GM18502 (cell line): ENCODE measurements around the gene MYO16.
"Not testable (repeated sequence)": the region's sequence is repeated elsewhere in the genome, so short reads cannot be mapped to it uniquely, and the experiment has no call there.

Experiments
- ATAC-seq: cut with Tn5 transposase; IDR thresholded peaks from one replicate; pipeline ENCODE4 v1.9.1; 2021; ENCODE audit warnings: mild to moderate bottlenecking; ENCODE audit not compliant: unreplicated experiment, poor library complexity

The MYO16 gene

GRCh38 chr13:108858676-108859075 lies 229.3 kb downstream of the MYO16 start:
- no peak for ATAC-seq

DNA sequence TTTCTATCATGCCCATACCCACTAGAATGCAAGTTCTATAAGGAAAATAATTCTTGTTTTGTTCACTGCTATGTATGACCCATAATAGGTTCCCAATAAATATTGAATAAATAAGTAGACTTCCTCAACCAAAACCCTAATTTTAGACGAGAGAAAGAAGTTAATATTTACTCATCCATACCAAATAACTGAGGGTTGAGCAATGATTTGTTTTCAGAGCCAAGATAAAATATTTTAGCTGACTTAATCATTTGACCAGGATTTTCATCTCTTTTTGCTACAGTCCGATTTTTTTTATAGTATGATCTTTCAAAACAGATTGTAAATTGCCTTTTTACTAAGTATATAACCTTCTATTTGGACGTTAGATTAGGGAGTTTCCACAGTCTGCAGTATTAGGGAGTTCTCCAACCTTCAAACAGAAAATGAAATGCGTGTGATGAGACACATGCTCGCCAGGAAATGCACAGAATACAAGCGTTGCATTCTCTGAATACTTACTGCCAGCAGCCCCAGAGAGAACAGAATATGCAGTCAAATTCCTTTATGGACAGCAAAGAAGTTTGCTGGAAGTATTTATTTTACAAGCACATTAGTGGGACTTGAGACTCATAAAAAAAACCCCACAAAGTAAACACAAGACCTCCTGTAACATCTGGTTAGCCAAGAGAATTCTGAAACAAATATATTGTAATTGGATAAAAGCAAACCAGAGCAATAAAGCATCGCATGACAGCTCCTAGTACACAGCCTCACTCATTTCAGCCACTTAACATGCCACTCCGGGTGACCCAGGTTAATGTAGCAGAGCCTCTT lies 230.0 kb downstream of the MYO16 start:
- no peak for ATAC-seq

DNA sequence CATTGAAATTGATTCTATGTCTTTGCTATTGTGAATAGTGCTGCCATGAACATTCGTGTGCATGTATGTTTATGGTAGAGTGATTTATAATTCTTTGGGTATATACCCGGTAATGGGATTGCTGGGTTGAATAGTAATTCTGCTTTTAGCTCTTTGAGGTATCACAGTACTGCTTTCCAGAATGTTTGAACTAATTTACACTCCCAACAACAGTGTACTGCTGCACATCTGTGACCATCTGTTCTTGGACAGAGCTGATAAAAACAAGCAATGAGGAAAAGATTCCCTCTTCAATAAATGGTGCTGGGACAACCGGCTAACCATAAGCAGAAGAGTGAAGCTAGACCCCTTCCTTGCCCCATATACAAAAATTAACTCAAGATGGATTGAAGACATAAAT lies 231.0 kb downstream of the MYO16 start:
- no peak for ATAC-seq

DNA sequence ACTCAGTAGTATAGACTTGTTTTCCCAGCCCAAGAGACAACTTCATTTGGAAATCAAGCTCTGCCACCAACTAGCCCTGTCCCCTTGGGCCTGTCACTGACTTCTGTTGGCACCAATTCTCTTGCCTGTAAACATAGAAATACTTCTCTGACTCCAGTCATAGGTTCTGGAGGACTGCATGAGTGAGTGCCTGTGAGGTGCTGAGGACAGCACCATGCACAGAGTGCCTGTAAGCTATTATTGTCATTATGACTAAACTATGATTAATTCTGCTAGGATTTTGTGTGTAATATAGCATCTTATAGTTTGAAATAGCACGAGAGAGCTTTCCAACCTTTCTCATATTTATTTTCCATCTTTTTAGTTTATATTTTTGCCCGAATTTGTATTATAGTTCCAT lies 247.9 kb downstream of the MYO16 start:
- no peak for ATAC-seq

DNA sequence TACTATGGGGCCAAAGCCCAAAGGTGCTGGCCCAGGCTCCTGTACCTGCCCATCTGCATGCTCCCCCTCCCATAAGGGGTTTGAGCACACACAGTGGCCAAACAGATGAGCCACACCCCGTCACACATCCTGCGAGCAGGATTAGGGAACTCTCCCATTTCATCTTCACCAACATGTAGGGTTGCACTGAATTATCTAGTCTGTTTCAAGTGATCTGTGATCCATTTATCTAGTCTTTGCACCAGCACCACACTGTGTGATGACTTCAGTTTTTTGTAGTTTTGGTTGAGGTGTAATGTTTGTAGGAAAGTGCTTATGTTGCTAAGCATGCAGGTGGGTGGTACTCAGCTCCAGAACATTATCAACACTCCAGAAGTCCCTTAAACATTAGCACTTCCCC lies 249.3 kb downstream of the MYO16 start:
- no peak for ATAC-seq

DNA sequence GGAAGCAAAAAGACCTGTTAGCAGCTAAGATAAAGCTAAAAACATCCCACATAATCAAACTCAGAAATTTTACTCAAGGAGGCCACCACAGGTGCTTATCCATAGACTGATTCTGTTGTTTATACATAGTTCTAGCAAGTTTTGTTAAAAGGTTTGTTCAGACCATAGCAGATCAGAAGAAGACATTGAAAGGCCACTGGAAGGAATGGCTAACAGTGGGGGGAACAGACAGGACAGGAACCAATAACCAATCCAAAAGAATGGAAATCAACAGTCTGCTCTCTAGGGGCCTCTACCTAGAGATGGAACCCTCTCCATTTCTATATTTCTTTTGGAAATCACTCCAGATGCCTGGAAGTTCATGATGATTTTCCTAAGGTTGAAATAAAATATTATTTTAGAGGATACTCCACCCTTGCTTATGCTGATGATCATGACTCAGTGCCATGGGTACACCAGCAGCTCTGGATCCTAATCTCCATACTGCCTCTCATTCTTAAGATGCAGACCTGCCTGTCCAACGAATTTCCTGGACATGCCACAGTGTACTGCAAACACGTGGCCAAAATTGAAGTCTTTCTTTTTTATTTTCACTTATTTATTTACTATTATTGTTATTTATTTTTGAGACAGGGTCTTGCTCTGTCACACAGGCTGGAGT lies 260.0 kb downstream of the MYO16 start:
- no peak for ATAC-seq

DNA sequence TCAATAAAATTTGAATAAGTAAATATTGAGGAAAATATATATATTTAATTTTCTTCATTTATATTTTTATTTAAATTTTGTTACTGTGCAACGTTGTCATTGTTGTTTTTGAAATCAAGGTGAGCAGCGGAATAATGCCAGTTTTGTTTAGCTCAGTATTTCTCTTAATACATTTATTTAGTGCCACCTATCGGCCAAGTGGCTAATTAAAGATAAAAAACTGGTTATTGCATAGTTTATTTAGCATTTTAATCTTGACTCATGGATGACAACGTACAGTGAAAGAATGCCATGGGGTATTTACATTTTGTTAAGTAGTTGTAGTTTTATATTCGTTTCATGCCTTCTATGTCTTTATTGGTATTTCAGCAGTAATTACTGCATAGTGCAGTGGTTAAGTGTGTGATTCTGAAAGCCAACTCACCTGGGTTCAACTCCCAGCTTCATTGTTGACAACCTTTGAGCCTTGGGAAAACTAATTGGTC lies 265.9 kb downstream of the MYO16 start:
- ATAC-seq = peak; percentile 48

DNA sequence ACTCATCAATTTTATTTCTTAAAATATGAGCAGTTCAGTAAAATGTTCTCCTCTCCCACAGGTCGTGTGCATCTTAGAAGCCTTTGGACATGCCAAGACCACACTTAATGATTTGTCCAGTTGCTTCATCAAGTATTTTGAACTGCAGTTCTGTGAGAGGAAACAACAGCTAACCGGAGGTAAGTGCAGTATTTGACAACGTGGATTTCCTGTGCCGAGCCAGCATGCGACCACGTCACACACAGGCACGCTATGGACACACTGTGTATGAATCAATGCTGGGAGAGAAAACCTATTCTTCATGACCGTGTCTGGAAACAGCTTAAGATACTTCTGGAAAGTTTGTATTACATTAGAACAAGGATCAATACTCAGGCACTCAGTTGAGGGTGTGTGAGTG lies 268.5 kb downstream of the MYO16 start:
- ATAC-seq = no peak

- no peak for ATAC-seq
These were observed 273.2 kb downstream of the MYO16 start for GRCh38 chr13:108902405-108903155.

DNA sequence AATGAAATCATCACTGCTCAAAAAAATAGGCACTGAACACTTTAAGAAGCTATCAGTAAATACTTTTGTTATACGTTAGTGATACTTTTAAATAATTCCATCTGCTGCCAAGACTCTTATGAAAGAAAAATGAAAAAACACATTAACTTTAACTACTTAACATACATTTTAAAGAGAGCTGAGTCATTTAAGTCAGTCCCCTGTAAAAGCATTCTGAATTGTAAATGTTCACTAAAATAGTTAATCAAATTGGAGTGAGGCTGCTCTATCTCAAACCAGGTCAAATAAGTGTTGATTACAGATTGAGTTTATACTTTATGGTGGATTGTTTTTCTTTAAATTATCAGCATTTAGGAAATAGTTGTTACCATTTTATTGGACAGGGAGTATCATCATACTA lies 274.2 kb downstream of the MYO16 start:
- ATAC-seq = no peak

GRCh38 chr13:108911807-108912206 lies 282.4 kb downstream of the MYO16 start:
- ATAC-seq = no peak

GRCh38 chr13:108913731-108914130 lies 284.3 kb downstream of the MYO16 start:
- ATAC-seq = not testable (repeated sequence)

DNA sequence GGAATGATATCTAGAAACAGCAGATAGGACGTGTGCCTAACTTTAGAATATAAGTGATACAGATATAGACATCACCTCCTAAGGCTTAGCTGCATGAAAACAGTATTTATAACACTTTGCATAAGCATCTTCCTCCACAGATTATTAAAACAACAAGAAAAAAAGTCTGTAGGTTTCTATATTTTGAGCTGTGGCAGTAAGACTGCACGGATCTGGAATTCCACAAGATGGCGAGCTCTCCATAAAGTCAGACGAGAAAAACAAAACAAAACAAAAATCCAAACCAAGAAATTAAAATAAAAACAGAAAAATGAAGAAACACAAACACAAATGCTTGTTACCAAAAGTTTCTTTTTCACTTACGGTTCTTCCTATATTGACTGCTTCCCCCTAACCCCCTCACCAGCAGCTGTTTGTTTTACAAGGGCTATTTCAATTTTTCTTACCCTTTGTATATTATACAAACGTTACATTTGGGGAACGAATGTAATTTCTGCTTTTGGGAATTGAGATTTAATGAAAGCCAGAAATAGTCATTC lies 285.8 kb downstream of the MYO16 start:
- ATAC-seq = peak; percentile 35

DNA sequence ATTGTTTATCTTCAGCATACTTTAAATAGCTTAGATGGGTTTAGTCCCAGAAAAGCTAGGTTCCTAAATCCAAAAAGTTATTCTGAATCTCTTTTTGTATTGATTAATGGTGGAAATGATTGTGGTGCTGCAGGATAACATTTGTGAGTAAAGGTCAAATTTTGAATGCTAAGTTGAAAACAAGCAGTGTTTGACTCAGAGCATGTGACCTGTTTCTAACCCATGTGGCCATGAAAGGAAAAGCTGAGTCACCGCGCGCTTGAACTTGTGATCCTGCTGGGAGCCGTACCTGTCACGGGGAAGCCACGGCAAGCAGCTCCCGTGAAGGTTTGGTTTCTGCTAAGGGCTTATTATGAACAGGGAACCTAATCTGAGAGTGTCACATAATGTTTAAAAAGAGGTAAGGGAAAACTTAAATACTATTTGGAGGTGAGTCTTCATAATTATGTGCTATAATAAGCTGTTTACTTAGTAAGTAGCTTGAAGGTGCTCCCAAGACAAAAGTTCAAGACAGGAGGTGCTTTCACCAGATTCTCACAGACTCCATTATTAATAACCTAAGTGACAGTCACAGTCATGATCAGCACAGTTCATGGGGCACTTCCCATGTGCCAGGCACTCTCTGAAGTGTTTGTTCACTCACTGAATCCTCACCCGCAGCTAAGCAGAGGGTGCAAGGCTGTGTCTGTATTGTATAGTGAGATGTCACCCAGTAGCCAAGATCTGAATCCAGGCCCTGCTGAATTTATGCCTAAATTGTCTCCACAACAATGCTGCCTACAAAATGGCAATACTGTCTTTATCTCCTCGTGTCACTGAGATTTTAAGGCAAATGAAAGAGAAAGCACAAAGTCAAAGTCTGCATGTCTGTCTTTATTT lies 286.5 kb downstream of the MYO16 start:
- peak; percentile 96 for ATAC-seq

- no peak for ATAC-seq
These were observed 288.2 kb downstream of the MYO16 start for GRCh38 chr13:108917581-108917980.

GRCh38 chr13:108919036-108919907 lies 289.9 kb downstream of the MYO16 start:
- ATAC-seq = no peak

DNA sequence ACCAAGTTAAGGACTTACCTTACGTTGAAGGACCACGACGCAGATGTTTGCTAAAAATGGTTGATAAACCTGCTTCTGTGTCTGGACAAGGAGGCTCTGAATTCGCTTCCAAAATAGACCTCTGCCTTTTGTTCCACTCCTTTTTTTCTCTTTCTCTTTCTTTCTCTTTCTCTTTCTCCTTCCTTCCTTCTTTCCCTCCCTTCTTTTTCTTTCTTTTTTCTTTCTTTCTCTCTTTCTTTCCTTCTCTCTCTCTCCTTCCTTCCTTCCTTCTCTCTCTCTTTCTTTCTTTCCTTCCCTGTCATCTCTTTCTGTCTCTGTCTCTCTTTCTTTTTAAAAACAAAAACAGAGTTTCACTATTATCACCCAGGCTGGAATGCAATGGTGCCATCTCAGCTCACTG lies 290.7 kb downstream of the MYO16 start:
- ATAC-seq = no peak

DNA sequence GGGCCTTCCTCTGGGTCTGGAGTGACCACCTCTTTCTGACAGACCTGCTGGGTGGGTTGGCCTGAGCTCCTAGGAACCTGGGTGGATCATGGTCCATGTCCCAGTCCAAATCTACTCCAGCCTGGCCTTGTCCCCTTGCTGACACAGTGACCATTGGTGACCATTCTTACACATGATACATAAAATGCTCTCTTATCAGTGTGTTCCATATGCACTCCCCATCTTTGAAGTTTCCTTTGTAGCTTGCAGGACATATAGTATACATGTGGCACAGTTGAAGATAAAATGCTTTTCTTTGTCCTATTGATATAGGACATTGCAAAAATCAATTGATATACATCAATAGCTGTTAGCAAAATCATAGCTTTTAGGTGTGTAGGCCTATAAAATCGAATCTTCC lies 291.8 kb downstream of the MYO16 start:
- no peak for ATAC-seq

- ATAC-seq = no peak
These were observed 292.7 kb downstream of the MYO16 start for GRCh38 chr13:108922108-108922507.
